HepG2 (cell line): ENCODE data around the gene CRK. TPM values are rescaled to one million over a fixed set of nuclear protein-coding genes. Genes with fewer than 3 reads are reported as not detected.
A peak's percentile ranks its signal among the peaks of the same experiment; 100 is the strongest.

ENCODE experiments used
- IRX3 ChIP-seq: sonication (generic); formaldehyde crosslinking; IDR thresholded peaks from 2 replicates; pipeline ENCODE4 v1.8.1; 2023; ENCODE audit warnings: mild to moderate bottlenecking, low read depth, missing genetic modification reagents, borderline replicate concordance
- MAZ ChIP-seq, 2 experiments: sonication (generic) in 1 of 2; formaldehyde crosslinking in 1 of 2; IDR thresholded peaks; 2 replicates each; pipeline versions ENCODE4 v1.5.0 to v1.6.1; 2012 to 2020; ENCODE audit warnings: low read depth in 2 of 2, mild to moderate bottlenecking in 2 of 2, borderline replicate concordance in 1 of 2, improper control_type of control experiment in 1 of 2, low read length in 1 of 2, missing genetic modification reagents in 1 of 2, moderate library complexity in 1 of 2
- RFX3 ChIP-seq: IDR thresholded peaks from 2 replicates; pipeline ENCODE4 v1.6.1; 2016; ENCODE audit warnings: missing biosample characterization, missing genetic modification reagents
- SIN3A ChIP-seq: IDR thresholded peaks from 2 replicates; pipeline ENCODE4 v1.6.1; 2011; ENCODE audit warnings: low read depth, mild to moderate bottlenecking, control low read depth, low read length, borderline replicate concordance
- TEAD3 ChIP-seq: optimal IDR thresholded peaks from 2 replicates; pipeline ENCODE3; 2016; ENCODE audit warnings: borderline replicate concordance
- ZBTB40 ChIP-seq, 2 experiments: fragments of 450-650 bp in 1 of 2; sonication (generic) in 1 of 2; formaldehyde crosslinking in 1 of 2; IDR thresholded peaks; 2 replicates each; pipeline versions ENCODE4 v1.6.1 to v1.8.0; 2016 to 2022; ENCODE audit warnings: antibody characterized with exemption in 1 of 2, mild to moderate bottlenecking in 1 of 2, missing genetic modification reagents in 1 of 2
- ZFP36L1 ChIP-seq: sonication (generic); formaldehyde crosslinking; IDR thresholded peaks from 2 replicates; pipeline ENCODE4 v1.8.0; 2022; ENCODE audit warnings: mild to moderate bottlenecking, missing genetic modification reagents, moderate library complexity
- ZFP41 ChIP-seq: sonication (generic); formaldehyde crosslinking; IDR thresholded peaks from 2 replicates; pipeline ENCODE4 v1.4.0; 2020; ENCODE audit warnings: mild to moderate bottlenecking, missing genetic modification reagents, borderline replicate concordance
- ZNF138 ChIP-seq: sonication (generic); formaldehyde crosslinking; IDR thresholded peaks from 2 replicates; pipeline ENCODE4 v1.5.0; 2020; ENCODE audit warnings: mild to moderate bottlenecking, low read depth, missing genetic modification reagents
- ZNF263 ChIP-seq: sonication (generic); formaldehyde crosslinking; IDR thresholded peaks from 2 replicates; pipeline ENCODE4 v1.4.0; 2020; ENCODE audit warnings: missing genetic modification reagents
- ZNF350 ChIP-seq: sonication (generic); formaldehyde crosslinking; IDR thresholded peaks from 2 replicates; pipeline ENCODE4 v1.4.0; 2020; ENCODE audit warnings: mild to moderate bottlenecking, low read depth, missing genetic modification reagents, borderline replicate concordance
- ZNF710 ChIP-seq: sonication (generic); formaldehyde crosslinking; IDR thresholded peaks from 2 replicates; pipeline ENCODE4 v1.5.0; 2020; ENCODE audit warnings: mild to moderate bottlenecking, missing genetic modification reagents, borderline replicate concordance
- ZNF800 ChIP-seq: sonication (generic); formaldehyde crosslinking; IDR thresholded peaks from 2 replicates; pipeline ENCODE4 v1.4.0; 2020; ENCODE audit warnings: missing genetic modification reagents
- polyA plus RNA-seq, 8 experiments: library from polyadenylated mRNA; depleted of rRNA in 3 of 8; stranded (reverse) in 7 of 8; unstranded in 1 of 8; fragments of >200 nt; fragmentation: Illumina TruSeq in 4 of 8; extraction: Trizol in 4 of 8; gene quantifications; 2 replicates each; pipeline versions ENCODE4 v1.2.1 to v1.2.3, GENCODE V29; 2011 to 2016; ENCODE audit warnings: low read depth in 4 of 8, missing spikeins in 1 of 8, mixed read lengths in 1 of 8; ENCODE audit not compliant: insufficient read depth in 1 of 8
- total RNA-seq, 5 experiments: library from RNA; depleted of rRNA; stranded (reverse); fragments of >200 nt; fragmentation: Illumina TruSeq; extraction: Trizol; gene quantifications; 2 replicates each; pipeline ENCODE4 v1.2.3, GENCODE V29; 2016; ENCODE audit warnings: low read depth in 1 of 5

CRK gene
- total and polyA plus RNA-seq, 2 of the 13 experiments (the other 11 are each of a cell fraction or from before 2014, with no cell fraction given), result 47.4 to 54.2 TPM

- TF ChIP-seq ZNF350 (CRISPR knock-in tag) (no peak), RFX3 (CRISPR knock-in tag) (no peak), IRX3 (CRISPR knock-in tag) (no peak), ZFP41 (CRISPR knock-in tag) (no peak), ZNF800 (CRISPR knock-in tag) (peak; percentile 78; the same call in 1 of the 2 replicates), ZNF710 (peak; percentile 40; the same call in 1 of the 2 replicates), ZNF263 (peak; percentile 55; the same call in 1 of the 2 replicates), ZFP36L1 (CRISPR knock-in tag) (0 out of 2 replicates have a peak, but pooled peaks have one; percentile 13), MAZ (IDR thresholded peaks at IDR 0.05; ENCODE audit: borderline replicate concordance, low read depth, low read length) (no peak), MAZ (CRISPR knock-in tag; IDR thresholded peaks at IDR 0.05; ENCODE audit: low read depth) (peak; percentile 6), TEAD3 (no peak), ZBTB40 (IDR thresholded peaks at IDR 0.05) (no peak), ZBTB40 (CRISPR knock-in tag; IDR thresholded peaks at IDR 0.05) (no peak), SIN3A (peak; percentile 54; the same call in 1 of the 2 replicates), ZNF138 (CRISPR knock-in tag) (peak; percentile 27; the same call in 1 of the 2 replicates)
These were observed 688 bp downstream of the CRK start (continued) for GRCh38 chr17:1455291-1455796.
